ENCODE results near the gene DTWD2.
"Not testable (repeated sequence)": the region's sequence is repeated elsewhere in the genome, so short reads cannot be mapped to it uniquely, and the experiment has no call there.

Gene DTWD2

DNA sequence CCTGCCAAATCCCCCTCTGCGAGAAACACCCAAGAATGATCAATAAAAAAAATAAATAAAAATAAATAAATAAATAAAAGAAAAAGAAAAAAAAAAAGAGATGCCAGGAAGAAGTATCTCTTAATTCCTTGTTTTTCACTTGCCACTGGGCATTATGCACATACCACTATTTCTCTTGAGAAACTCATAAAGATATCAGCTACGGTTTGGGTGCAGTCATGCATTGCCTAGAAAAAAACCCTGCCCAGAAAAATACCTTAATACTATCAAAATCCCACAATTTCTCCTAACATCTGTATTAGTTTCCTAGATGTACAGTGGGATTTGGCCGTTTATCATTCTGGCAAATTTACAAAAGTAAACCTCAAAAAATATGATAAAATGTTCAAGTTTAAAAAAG lies 22.5 kb downstream of the DTWD2 start:
- H2AFZ ChIP-seq (ENCODE audit: low read length), result no peak overlapping the region
- H3K4me1 ChIP-seq (ENCODE audit: low read length), result no peaks in the 10 kb centered on the region
- no peak overlapping the region for H3K4me3 ChIP-seq (ENCODE audit: low read length)
- no peak overlapping the region for H3K4me2 ChIP-seq (ENCODE audit: low read depth, low read length)
- H3K9me3 ChIP-seq (replicated peaks; ENCODE audit: insufficient read depth, low read length), result no peaks in the 10 kb centered on the region
- no peak for TF ChIP-seq EZH2 (optimal IDR thresholded peaks at IDR 0.05; ENCODE audit: low read depth, low read length)
- no peaks in the 10 kb centered on the region for H3K27me3 ChIP-seq (replicated peaks; ENCODE audit: insufficient read depth, low read length)
- no peaks in the 10 kb centered on the region for H3K79me2 ChIP-seq (ENCODE audit: low read length)
- H3K9ac ChIP-seq (ENCODE audit: low read length), result no peak overlapping the region
- H4K20me1 ChIP-seq (ENCODE audit: insufficient read depth, low read length), result no peaks in the 10 kb centered on the region
- no peaks in the 10 kb centered on the region for H3K9me2 ChIP-seq (replicated peaks; ENCODE audit: insufficient read depth, low read length)
- no peaks in the 10 kb centered on the region for H3F3A ChIP-seq (ENCODE audit: insufficient read depth, low read length)
- H3K36me3 ChIP-seq (replicated peaks; ENCODE audit: insufficient read depth, low read length), result no peaks in the 10 kb centered on the region
- no peak for DNase-seq
- H3K27ac ChIP-seq (ENCODE audit: low read length), result no peak overlapping the region

DNA sequence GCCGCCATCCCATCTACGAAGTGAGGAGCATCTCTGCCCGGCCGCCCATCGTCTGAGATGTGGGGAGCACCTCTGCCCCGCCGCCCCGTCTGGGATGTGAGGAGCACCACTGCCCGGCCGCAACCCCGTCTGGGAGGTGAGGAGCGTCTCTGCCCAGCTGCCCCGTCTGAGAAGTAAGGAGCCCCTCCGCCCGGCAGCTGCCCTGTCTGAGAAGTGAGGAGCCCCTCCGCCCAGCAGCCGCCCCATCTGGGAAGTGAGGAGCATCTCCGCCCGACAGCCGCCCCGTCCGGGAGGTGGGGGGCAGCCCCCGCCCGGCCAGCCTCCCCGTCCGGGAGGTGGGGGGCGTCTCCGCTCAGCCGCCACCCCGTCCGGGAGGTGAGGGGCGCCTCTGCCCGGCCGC lies 23.4 kb downstream of the DTWD2 start:
- not testable (repeated sequence) for H3K36me3 ChIP-seq (replicated peaks; ENCODE audit: insufficient read depth, low read length); H3K9me3 ChIP-seq (replicated peaks; ENCODE audit: insufficient read depth, low read length); H4K20me1 ChIP-seq (ENCODE audit: insufficient read depth, low read length); DNase-seq; H3K27ac ChIP-seq (ENCODE audit: low read length); H3K4me1 ChIP-seq (ENCODE audit: low read length); H3K79me2 ChIP-seq (ENCODE audit: low read length); H2AFZ ChIP-seq (ENCODE audit: low read length); H3K27me3 ChIP-seq (replicated peaks; ENCODE audit: insufficient read depth, low read length); H3F3A ChIP-seq (ENCODE audit: insufficient read depth, low read length); H3K9me2 ChIP-seq (replicated peaks; ENCODE audit: insufficient read depth, low read length); H3K9ac ChIP-seq (ENCODE audit: low read length); H3K4me2 ChIP-seq (ENCODE audit: low read depth, low read length); H3K4me3 ChIP-seq (ENCODE audit: low read length)

DNA sequence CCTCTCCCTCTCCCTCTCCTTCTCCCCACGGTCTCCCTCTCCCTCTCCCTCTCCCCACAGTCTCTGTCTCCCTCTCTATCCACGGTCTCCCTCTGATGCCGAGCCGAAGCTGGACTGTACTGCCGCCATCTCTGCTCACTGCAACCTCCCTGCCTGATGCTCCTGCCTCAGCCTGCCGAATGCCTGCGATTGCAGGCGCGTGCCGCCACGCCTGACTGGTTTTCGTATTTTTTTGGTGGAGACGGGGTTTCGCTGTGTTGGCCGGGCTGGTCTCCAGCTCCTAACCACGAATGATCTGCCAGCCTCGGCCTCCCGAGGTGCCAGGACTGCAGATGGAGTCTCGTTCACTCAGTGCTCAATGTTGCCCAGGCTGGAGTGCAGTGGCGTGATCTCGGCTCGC lies 24.0 kb downstream of the DTWD2 start:
- H3K36me3 ChIP-seq (replicated peaks; ENCODE audit: insufficient read depth, low read length); H3F3A ChIP-seq (ENCODE audit: insufficient read depth, low read length); H3K4me3 ChIP-seq (ENCODE audit: low read length); H3K4me2 ChIP-seq (ENCODE audit: low read depth, low read length); DNase-seq; H3K9me3 ChIP-seq (replicated peaks; ENCODE audit: insufficient read depth, low read length); H3K9ac ChIP-seq (ENCODE audit: low read length); H3K79me2 ChIP-seq (ENCODE audit: low read length); H3K9me2 ChIP-seq (replicated peaks; ENCODE audit: insufficient read depth, low read length); H4K20me1 ChIP-seq (ENCODE audit: insufficient read depth, low read length); H3K4me1 ChIP-seq (ENCODE audit: low read length); H3K27me3 ChIP-seq (replicated peaks; ENCODE audit: insufficient read depth, low read length); H2AFZ ChIP-seq (ENCODE audit: low read length); H3K27ac ChIP-seq (ENCODE audit: low read length): not testable (repeated sequence)

DNA sequence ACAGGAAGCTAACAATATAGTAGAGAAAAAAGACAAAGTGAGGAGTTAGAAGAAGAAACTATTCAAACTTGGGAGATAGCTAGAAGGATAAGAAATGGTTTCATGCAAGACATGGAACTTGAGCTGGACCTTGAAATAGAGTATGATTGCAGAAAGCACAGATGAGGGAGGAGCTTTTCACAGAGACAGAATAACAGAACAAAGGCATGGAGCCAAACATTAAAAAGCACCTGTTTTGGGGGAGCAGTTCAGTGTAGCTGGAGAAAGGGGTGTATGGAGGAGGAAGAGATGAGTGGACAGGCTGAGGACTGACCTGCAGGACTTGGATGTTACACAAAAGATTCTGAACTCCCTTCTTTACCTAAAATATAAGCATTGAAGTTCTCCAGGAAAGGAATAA lies 25.2 kb downstream of the DTWD2 start:
- Histone ChIP-seq H3K79me2 (ENCODE audit: low read length) (no peaks in the 10 kb centered on the region), H4K20me1 (ENCODE audit: insufficient read depth, low read length) (no peaks in the 10 kb centered on the region), H3K9me2 (replicated peaks; ENCODE audit: insufficient read depth, low read length) (no peaks in the 10 kb centered on the region), H3K27me3 (replicated peaks; ENCODE audit: insufficient read depth, low read length) (no peaks in the 10 kb centered on the region), H3K9ac (ENCODE audit: low read length) (no peak overlapping the region), H3K27ac (ENCODE audit: low read length) (no peak overlapping the region), H3K4me1 (ENCODE audit: low read length) (no peaks in the 10 kb centered on the region), H3K9me3 (replicated peaks; ENCODE audit: insufficient read depth, low read length) (no peaks in the 10 kb centered on the region), H2AFZ (ENCODE audit: low read length) (no peak overlapping the region), H3K4me2 (ENCODE audit: low read depth, low read length) (no peak overlapping the region), H3F3A (ENCODE audit: insufficient read depth, low read length) (no peaks in the 10 kb centered on the region), H3K36me3 (replicated peaks; ENCODE audit: insufficient read depth, low read length) (no peaks in the 10 kb centered on the region), H3K4me3 (ENCODE audit: low read length) (no peak overlapping the region)
- TF ChIP-seq, protein P1, sequence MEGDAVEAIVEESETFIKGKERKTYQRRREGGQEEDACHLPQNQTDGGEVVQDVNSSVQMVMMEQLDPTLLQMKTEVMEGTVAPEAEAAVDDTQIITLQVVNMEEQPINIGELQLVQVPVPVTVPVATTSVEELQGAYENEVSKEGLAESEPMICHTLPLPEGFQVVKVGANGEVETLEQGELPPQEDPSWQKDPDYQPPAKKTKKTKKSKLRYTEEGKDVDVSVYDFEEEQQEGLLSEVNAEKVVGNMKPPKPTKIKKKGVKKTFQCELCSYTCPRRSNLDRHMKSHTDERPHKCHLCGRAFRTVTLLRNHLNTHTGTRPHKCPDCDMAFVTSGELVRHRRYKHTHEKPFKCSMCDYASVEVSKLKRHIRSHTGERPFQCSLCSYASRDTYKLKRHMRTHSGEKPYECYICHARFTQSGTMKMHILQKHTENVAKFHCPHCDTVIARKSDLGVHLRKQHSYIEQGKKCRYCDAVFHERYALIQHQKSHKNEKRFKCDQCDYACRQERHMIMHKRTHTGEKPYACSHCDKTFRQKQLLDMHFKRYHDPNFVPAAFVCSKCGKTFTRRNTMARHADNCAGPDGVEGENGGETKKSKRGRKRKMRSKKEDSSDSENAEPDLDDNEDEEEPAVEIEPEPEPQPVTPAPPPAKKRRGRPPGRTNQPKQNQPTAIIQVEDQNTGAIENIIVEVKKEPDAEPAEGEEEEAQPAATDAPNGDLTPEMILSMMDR (IDR thresholded peaks at IDR 0.05; ENCODE audit: low read length), result no peak
- TF ChIP-seq EZH2phosphoT487 (IDR thresholded peaks at IDR 0.05; ENCODE audit: low read length), result no peak
- TF ChIP-seq EZH2 (optimal IDR thresholded peaks at IDR 0.05; ENCODE audit: low read depth, low read length), result no peak
- DNase-seq, result no peak

DNA sequence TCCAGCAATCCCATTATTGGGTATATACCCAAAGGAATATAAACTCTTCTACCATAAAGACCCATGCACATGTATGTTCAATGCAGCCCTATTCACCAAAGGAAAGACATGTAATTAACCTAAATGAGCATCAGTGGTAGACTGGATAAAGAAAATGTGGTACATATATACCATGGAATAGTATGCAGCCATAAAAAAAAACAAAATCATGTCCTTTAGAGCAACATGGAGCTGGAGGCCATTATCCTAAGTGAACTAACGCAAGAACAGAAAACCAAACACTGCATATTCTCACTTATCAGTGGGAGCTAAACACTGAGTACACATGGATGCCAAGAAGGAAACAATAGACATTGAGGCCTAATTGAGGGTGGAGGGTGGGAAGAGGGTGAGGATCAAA lies 27.8 kb downstream of the DTWD2 start:
- H3K27ac ChIP-seq (ENCODE audit: low read length), result no peak overlapping the region
- no peak overlapping the region for H3K4me2 ChIP-seq (ENCODE audit: low read depth, low read length)
- no peak overlapping the region for H3K4me3 ChIP-seq (ENCODE audit: low read length)
- no peaks in the 10 kb centered on the region for H3K27me3 ChIP-seq (replicated peaks; ENCODE audit: insufficient read depth, low read length)
- no peaks in the 10 kb centered on the region for H3K4me1 ChIP-seq (ENCODE audit: low read length)
- no peak overlapping the region for H3K9ac ChIP-seq (ENCODE audit: low read length)
- TF ChIP-seq EZH2phosphoT487 (IDR thresholded peaks at IDR 0.05; ENCODE audit: low read length), result no peak
- no peak for TF ChIP-seq EZH2 (optimal IDR thresholded peaks at IDR 0.05; ENCODE audit: low read depth, low read length)
- TF ChIP-seq, protein P1 (IDR thresholded peaks at IDR 0.05; ENCODE audit: low read length), result no peak
- H3F3A ChIP-seq (ENCODE audit: insufficient read depth, low read length), result no peaks in the 10 kb centered on the region
- no peaks in the 10 kb centered on the region for H3K9me2 ChIP-seq (replicated peaks; ENCODE audit: insufficient read depth, low read length)
- no peak for DNase-seq
- no peak overlapping the region for H2AFZ ChIP-seq (ENCODE audit: low read length)
- H3K36me3 ChIP-seq (replicated peaks; ENCODE audit: insufficient read depth, low read length), result no peaks in the 10 kb centered on the region
- H3K79me2 ChIP-seq (ENCODE audit: low read length), result no peaks in the 10 kb centered on the region
- H4K20me1 ChIP-seq (ENCODE audit: insufficient read depth, low read length), result no peaks in the 10 kb centered on the region
- H3K9me3 ChIP-seq (replicated peaks; ENCODE audit: insufficient read depth, low read length), result no peaks in the 10 kb centered on the region

All from MM.1S (cell line).